Neural progenitor cell (in vitro differentiated cells): ENCODE data around the gene PRRG4.

Experiments
- CTCF ChIP-seq: fragments of 200-600 bp; sonication (generic); IDR thresholded peaks from 2 replicates; pipeline ENCODE4 v1.5.1; 2017; ENCODE audit warnings: antibody characterized with exemption, mild to moderate bottlenecking
- EZH2 ChIP-seq: fragments of 200-600 bp; sonication (generic); IDR thresholded peaks from 2 replicates; pipeline ENCODE4 v1.6.1; 2017; ENCODE audit warnings: antibody characterized with exemption, mild to moderate bottlenecking, moderate library complexity
- EZH2phosphoT487 ChIP-seq: fragments of 200-600 bp; sonication (generic); IDR thresholded peaks from 2 replicates; pipeline ENCODE4 v1.6.1; 2017; ENCODE audit warnings: antibody characterized with exemption

GRCh38 chr11:32886180-32886579 is 56.5 kb downstream of the PRRG4 start:
- no peak for TF ChIP-seq CTCF
- no peak for TF ChIP-seq EZH2
- TF ChIP-seq EZH2phosphoT487, result no peak
